Prostate gland (tissue), 2 donors: Measurements from ENCODE around the gene PTRH1.

Source experiments
- CTCF ChIP-seq, 4 experiments: fragments of 200-600 bp in 2 of 4; fragments of 450-650 bp in 2 of 4; sonication (generic) in 2 of 4; IDR thresholded peaks; 1 replicate in 3 of 4; 2 replicates in 1 of 4; pipeline ENCODE4 v1.5.1; 2016 to 2019; ENCODE audit warnings: antibody characterized with exemption in 4 of 4, mild to moderate bottlenecking in 2 of 4, moderate library complexity in 2 of 4
- POLR2A ChIP-seq: fragments of 450-650 bp; IDR thresholded peaks from one replicate; pipeline ENCODE4 v1.6.1; 2016; ENCODE audit warnings: antibody characterized with exemption, mild to moderate bottlenecking

GRCh38 chr9:127700594-127701255, 14.7 kb downstream of the PTRH1 start:
- TF ChIP-seq POLR2A (no peak), CTCF (IDR thresholded peaks at IDR 0.05) (no peak)
